ENCODE results near the gene MRPL45.

MRPL45 gene

DNA sequence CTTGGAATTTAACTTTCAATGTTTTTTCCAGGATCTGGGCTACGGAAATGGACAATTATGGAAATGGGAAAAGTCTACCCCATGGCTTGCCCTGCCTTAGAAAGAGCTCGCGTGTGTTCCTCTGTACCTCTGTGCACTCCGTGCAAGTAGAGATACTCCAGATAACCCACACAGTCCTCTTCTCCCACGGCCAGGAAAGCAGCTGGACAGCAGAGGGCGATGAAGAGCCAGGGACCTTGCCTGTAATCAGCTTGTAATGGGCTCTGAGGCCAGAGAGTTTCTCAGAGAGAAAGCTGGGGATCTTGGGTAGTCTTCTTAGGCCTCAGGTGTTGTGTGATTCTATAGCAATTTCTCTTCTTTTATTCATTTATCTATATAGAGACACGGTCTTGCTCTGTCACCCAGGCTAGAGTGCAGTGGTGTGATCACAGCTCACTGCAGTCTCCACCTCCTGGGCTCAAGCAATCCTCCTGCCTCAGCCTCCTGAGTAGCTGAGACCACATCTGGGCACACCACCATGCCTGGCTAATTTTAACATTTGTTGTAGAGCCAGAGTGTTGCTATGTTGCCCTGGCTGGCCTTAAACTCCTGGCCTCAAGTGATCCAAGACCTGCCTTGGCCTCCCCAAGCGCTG is 52.2 kb downstream of the MRPL45 start:
- FAIRE-seq: no peak

DNA sequence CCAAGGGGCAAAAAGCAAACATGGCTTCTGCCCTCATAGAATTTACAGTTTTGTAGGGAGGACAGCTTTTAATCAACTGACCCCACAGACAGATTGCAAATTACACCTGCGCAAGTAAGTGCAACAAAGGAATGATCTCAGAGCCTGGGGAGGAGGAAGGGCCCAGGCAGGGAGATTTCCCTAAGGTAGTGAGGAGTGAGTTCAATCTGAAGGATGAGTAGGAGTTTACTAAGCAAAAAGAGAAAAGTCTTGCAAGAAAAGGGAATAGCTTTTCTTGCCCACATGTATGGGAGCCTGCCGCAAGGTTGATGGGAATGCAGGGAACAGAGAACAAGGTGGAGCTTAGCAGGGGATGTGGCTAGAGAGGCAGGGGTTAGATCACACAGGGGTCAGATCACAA is 53.1 kb downstream of the MRPL45 start:
- no peak for FAIRE-seq

DNA sequence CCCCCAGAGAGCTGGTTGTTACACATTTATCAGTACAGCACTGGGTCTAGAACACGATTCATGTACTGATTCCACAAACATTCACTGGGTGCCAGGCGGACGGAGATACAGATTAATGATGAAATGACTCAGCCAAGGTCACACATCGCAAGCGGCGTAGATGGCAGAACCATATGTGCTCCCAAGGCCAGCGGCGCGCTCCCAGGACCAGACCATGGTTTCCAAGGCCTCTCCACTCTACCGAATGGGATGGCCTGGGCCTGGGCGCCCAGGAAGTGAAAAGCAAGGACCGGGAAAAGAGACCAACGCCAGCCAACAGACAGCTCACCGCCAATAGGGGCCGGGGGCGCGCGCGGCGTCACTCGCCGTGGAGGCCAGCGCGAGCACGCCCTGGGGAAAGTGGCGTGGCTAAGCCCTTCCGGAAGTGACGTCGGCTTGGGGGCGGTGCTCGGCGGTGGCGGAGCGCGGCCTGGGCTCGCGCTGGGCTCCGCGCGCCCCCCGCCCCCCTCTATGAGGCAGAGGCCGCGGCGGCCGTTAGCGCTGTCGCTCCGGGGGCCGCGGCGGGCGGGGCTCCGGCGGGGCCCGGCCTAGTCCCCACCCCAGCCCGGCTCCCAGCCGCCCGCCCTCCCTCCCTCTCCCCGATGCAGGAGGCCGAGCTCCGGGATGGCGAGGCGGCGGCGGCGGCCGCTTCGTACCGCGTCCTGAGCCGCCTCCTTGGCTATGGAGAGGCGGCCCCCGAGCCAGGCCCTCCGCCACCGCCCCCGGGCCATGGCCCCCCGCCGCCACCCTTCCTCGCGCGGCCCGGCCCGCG is 54.6 kb downstream of the MRPL45 start, which contains the start of gene SOCS7:
TSS of gene SOCS7 (plus strand) at position 433 of the 811 bp plus-strand sequence. CDS start at position 642, 209 bp downstream.
- FAIRE-seq: no peak

DNA sequence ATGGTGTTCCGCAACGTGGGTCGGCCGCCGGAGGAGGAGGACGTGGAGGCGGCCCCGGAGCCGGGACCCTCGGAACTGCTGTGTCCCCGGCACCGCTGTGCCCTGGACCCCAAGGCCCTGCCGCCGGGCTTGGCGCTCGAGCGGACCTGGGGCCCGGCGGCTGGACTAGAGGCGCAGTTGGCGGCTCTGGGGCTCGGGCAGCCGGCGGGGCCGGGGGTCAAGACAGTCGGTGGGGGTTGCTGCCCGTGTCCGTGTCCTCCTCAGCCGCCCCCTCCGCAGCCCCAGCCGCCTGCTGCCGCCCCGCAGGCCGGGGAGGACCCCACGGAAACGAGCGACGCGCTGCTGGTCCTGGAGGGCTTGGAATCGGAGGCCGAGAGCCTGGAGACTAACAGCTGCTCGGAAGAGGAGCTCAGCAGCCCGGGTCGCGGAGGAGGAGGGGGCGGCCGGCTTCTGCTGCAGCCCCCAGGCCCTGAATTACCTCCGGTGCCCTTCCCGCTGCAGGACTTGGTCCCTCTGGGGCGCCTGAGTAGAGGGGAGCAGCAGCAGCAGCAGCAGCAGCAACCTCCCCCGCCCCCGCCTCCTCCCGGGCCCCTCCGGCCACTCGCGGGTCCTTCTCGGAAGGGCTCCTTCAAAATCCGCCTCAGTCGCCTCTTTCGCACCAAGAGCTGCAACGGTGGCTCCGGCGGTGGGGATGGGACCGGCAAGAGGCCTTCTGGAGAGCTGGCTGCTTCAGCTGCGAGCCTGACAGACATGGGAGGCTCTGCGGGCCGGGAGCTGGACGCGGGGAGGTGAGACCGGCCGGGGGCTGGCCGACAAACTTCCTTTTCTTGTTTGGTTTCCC is 55.5 kb downstream of the MRPL45 start:
- FAIRE-seq: no peak

DNA sequence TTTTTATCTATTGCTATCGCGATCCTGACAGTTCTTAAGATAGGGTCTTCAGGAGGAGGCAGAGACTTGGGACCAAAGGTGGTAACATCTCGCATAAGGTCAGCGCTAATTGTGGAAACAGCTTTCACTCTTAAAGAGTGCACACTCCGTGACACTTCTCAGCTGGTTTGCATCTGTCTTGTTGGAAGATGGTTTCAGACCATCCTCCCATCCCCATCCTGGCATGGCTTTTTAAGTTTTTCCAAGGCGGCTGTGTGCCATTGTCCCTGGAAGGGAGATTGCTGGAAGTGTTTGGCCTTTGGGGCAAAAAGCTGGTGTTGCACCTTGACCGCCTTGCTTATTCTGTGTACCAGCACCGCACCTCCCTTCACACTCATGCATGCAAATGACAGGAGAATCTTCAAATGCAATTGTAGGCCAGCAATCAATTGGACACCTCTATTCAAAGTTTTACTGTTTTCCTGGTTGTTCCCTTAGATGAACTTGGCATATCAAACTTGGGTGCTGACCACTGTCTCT is 56.2 kb downstream of the MRPL45 start:
- no peak for FAIRE-seq

DNA sequence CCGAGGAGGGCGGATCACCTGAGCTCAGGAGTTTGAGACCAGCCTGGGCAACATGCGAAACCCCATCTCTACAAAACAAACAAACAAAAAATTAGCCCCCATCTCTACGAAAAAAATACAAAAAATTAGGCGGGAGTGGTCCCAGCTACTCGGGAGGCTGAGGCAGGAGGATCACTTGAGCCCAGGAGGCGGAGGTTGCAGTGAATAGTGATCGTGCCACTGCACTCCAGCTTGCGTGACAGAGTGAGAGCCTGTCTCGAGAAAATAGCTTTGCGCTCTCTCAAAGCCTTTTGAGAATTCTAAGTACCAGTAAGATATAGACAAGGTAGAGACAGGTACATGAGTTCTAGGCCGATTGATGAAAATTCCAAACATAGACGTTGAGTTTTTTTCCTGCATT is 56.7 kb downstream of the MRPL45 start:
- FAIRE-seq: no peak

DNA sequence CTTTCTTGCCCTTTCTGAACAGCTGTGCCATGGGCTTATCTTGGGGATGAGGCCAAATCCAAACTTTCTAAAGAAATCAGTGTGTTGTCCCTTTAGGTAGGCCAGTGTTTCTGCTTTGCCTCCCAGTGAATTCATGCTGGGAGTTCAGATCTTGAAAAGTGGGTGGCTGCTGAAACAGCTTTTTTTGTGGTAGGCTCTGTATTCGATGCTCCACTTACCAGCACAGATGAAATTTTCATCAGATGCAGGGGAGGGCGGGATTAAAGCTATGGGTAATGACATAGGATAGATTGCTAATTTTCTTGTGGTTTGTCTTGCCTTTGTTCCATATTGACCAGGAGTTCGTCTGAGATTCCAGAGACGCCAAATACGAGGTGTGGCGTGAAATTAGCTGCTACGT is 57.5 kb downstream of the MRPL45 start:
- no peak for FAIRE-seq

DNA sequence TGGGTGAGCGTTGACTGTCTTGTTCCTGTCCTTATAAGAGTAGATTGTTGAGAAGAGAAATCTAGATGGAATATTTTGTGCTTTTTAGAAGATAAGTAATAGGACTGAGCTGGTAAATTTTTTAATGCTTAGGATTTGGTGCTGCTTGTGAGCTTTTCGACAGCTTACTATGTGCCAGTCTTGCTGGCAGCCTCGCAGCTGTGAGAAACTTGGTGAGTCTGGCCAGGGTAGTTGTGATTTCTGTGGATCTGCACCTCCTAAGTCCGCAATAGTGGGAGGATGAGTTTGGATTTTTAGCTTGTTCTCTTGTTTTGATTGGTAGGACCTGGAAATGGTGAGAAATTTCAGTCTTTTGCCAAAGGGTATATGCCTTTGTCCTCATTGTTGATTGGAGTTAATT is 58.3 kb downstream of the MRPL45 start:
- FAIRE-seq: no peak

DNA sequence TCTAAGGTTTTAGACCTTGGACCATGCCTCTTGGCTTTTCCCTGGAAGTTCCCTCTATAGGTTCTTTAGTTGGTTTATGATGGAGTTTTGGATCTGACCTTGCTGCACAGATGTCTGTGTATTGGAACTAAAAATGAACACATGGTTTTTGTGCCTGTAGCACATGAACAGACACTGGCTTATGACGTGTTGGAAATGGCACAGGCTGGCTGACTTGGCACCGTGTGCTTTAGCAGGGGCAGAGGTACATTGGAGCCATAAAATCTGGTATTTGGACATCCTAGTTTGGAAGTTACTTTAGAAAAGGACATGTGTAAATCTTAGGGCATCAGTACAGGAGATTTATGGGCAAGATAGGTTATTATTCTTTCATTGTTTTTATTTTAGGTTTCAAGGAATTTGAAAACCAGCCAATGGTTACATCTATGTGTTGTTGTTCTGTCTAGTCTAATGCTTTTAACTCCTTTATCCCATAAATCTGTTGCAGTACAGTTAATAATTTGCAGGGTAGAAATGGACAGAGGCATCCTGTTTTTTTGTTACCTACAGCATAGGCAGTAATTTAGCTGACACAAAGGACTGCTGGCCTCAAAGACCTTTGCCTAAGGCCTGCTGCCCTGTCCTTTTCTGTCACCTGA is 60.6 kb downstream of the MRPL45 start:
- FAIRE-seq: no peak

DNA sequence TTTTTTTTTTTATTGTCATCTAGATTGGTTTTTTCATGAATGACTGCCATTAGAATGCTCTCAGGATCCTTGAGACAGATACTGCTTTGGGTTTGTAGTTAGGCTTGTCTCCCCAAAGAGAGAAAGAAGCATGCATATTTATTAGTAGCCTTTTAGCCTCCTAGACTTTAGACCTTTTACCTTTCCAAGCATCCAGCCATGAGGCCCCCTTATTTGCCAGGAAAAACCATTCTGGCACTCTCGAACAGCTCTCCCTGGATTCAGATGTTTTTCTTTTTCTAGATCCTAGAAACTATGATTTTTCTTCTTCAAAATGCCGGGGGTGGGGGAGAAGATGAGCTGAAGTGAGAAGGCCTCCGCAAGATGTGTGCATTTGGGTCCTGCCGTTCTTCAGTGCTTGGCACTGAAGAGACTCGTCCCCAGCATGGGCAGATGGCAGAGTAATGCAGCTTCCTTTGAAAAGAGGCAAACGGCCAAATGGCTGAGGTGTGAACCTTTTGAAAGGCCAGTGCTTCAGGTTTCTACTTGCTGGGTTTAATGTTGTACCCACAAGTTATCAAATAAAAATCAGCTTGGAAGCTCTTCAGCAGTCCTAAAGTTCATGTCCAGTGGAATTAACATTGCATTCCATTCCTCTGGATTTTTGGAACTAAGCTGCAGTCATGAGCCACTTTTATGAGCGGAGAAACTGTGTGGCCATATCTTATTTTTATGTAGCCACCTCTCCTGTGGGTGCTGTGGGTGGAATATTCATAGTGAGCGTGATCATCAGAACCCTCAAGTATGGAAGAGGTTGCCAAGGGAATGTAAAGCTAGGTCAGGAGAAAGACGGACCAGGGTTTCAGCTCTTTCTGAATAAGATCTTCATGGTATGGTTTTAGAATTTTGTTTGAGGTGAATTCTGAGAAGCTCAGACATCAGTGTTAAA is 61.9 kb downstream of the MRPL45 start:
- no peak for FAIRE-seq

DNA sequence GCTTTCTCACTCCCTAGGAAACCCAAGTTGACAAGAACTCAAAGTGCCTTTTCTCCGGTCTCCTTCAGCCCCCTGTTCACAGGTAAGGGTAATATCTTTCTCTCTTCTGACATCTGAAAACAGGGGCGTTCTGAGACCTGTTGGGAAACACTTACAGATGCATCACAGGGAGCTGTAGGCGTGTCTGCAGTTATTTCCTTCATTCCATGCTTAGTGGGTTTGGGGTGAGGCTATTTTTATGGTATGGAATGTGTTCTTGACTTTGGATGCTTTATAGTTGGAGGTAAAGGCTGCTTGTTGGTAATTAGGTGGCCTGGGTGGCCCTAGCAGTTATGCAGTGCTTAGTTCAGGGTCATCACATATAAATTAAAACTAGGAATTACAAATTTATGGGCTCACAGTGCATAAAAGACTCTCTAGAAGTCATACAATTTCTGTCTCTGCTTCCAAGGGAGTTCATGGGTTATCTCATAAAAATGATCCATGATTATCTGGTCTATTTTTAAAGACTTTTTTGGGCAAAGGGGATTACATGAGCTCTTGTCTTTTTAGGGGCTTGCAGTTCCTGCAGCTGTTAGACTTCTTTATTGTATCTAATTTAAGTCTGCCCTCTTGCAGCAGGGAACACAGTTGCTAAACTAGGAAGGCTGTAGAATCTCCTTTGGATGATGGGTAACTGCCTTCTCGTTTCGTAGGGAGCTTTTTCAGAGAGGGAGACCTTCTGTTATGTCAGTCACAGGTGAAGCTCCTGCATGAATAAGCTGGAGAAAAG is 64.9 kb downstream of the MRPL45 start:
- no peak for FAIRE-seq

DNA sequence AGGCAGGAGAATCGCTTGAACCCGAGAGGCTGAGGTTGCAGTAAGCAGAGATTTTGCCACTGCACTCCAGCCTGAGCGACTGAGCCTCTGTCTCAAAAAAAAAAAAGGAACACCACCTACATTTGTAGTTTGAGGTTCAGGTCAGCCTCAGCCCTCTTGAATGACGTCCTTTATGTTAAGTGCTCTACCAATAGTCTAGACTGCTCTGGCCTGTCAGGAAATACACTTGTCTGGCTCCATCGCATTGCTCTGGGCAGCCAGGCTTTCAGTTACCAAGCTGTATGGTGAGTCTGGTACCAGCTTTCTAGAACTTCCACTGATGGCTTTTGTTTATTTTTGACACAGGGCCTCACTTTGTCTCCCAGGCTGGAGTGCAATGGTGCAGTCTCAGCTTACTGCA is 66.0 kb downstream of the MRPL45 start:
- FAIRE-seq: no peak

DNA sequence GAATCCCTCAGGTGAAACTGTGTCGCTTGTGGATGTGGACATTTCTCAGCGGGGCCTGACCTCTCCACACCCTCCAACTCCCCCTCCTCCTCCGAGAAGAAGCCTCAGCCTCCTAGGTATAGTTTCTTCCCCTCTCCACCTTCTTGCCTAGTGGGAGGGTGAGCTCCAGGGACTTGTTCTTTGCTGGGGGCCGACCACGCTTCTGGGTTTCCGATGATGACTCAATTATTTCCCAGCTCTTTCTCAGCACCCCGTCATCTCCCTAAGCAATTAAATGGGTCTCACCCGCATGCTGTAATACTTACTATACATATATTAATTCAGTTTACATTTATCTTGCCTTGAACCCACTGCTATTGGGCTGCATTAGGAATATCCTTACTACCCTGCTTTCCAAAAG is 67.8 kb downstream of the MRPL45 start:
- no peak for FAIRE-seq

DNA sequence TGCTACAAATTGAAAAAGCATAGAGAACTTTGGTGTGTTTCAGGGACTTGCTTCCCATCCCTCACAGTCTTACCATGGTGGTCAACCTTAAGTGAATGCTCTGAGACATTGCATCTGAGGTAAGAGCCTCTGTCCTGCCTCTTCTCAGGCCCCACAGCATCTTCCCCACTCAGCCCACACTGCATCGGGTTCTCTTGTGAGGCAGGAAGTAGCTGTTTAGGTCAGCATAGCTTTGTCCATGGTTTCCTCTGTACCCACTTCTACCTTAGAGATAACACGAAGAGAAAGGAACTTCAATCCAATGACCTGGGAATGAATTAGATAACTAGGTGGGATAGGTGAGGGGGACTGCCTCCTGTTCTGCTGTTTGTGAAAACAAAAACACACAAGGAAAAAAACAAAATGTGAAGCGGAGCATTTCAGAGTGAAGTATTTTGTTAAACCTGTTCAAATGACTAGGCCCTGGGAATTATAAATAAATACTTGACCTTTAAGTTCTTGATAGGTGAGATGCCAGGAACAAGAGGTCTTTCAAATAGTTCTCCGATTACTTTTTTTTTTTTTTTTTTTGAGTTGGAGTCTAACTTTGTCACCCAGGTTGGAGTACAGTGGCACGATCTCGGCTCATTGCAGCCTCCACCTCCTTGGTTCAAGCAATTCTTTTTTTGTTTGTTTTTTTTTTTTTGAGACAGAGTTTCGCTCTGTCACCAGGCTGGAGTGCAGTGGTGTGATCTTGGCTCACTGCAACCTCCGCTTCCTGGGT is 72.3 kb downstream of the MRPL45 start:
- FAIRE-seq: no peak

Measured in TTC549 (cell line).